SIG-M5 treated with dmso at 0.1 percent for 504 hours (cell line): ENCODE measurements around the gene NADSYN1.

Experiments
- DNase-seq: peaks from one replicate; lab custom pipeline; 2025; ENCODE audit not compliant: unreplicated experiment; lab: John Stamatoyannopoulos, UW

Gene NADSYN1

GRCh38 chr11:71472357-71472885 is 19.4 kb downstream of the NADSYN1 start:
- no peak for DNase-seq

GRCh38 chr11:71472941-71473792 is 20.2 kb downstream of the NADSYN1 start:
- no peak for DNase-seq

GRCh38 chr11:71473793-71474080 is 20.7 kb downstream of the NADSYN1 start:
- DNase-seq, result no peak

GRCh38 chr11:71474141-71474770 is 21.3 kb downstream of the NADSYN1 start:
- DNase-seq, result no peak

DNA sequence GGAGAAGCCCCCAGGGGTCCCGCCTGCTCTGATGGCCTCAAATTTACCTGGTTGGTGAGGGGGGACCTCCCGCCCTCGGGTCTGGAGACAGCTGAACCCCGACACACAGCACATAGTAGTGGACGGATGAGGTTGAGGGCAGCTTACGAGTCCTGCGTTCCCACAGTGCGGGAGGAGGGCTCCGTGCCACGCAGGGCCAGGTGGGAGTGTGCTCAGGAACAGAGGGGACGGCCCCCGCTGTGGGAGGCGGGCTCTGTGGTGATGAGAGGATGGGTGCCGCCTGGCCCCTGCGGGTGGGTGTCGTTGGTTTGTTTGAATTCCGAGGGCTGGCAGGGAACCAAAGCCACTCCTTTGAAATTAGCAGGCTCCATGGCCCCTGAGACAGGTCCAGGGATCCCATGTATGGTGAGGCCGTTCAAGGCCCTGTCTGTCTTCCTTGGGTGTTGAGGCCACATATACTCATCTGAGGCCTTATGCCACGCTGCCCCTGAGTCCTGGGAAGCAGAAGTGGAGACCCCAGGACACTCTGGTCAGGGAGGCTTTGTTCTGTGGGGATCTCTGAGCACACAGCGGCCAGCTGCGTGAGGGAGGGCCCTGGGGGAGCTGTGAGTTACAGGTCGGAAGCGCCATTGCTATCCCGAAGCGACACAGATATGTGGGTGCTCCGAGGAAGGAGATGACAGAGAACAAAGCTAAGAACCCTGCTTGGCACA is 21.9 kb downstream of the NADSYN1 start:
- DNase-seq, result no peak

GRCh38 chr11:71476031-71476430 is 23.0 kb downstream of the NADSYN1 start:
- DNase-seq, result no peak

DNA sequence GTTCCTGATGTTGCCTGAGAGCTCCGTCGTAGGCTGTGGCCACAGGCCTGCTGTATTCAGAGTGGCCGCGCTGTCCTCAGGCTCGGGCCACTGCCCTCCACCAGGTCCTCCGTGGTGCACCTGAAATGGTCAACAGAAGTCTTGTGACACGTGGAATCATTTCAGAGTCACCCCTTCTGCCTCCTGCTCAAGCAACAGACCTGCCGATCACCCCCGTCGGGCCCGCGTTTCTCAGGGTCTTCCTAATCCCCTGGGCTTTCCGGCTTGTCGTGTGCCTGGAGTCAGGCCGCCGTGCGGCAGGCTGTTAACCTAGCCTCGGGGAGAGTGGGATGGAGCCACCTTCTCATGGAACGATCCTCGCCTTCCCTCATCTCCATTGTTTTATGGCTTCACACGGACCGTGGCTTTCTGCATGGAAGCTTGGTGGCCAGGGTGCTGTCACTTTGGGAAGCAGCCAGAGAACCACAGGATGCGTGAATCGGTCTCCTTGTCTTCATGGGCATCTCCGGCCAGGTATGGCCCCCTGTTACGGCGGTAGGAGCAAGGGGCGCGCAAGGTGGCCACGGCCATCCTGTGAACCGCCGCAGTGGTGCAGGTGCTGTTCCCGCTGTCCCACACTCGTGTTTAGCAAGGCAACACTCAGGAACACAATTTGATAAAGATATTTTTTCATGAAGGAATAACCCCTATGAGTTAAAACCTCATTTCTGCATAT is 24.1 kb downstream of the NADSYN1 start:
- no peak for DNase-seq

- no peak for DNase-seq
Observed at GRCh38 chr11:71477641-71478527, 24.9 kb downstream of the NADSYN1 start.

DNA sequence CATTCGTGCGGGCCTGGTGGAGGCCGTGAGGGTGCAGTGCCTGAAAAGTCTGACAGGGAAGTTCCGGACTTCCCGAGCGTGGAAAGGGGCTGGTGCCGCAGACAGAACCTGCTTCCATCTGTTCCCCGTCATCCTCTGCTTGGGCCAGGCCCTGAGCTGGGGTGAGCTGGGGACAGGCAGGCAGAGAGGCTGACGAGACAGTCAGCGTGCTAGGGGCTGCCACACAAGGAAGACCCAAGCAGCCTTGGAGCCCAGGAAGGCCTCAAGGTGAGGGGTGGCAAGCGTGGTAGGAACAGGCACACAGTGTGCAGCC is 25.5 kb downstream of the NADSYN1 start:
- no peak for DNase-seq

DNA sequence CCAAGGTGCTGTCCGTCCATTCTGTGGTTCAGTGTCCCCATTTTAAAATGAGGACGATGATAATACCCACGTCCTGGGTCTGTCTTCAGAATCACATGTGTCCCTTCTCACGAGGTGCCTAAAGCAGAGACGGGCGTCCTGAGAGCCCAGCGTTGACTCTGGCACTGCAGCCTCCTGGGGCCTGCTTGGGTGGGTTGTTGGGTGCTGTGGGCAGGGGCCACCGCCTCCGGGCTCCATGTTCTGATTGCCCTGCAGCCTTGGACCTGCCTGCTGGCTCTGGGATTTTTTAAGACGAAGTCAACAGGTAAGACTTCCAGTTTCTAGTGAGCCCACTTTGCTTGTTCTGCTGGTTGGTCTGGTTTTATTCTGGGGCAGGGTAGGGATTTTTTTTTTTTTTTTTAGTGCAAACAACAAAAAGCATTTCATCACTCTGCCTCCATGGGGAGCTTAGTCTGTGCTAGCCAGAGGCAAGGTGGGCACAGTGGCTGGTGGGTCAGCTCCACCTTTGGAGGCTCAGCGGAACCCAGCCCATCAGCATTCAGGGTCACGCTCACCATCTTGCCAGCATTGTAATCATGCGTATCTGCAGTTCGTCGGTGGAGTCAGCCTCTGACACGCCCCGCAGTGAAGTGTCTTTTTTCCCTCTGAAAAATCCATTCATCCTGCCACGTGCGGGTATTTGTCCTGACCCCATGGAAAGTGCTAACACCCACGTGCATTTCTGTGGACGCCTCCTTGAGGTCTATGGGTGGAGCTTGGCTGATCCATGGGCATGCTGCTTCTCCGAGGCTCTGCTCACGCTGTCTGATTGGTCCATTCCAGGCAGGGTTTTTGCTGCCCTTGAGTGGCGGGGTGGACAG is 28.3 kb downstream of the NADSYN1 start:
- DNase-seq, result peak; percentile 67

DNA sequence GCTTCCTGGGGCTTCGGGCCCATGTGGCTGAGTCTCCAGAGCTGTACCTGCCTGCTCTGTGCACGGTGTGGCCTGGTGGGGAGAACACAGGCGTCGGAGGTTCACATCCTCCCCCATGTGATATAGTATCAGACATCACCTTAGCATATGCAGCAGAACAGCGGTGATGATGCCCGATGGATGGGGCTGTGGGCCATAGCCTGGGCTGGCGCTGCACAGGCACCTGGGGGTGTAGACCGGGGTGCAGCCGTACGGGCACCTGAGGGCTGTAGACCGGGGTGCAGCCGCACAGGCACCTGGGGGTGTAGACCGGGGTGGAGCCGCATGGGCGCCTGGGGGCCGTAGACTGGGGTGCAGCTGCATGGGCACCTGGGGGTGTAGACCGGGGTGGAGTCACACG is 29.2 kb downstream of the NADSYN1 start:
- DNase-seq, result no peak

GRCh38 chr11:71482746-71483364 is 29.9 kb downstream of the NADSYN1 start:
- DNase-seq, result no peak

- DNase-seq, result no peak
Observed at GRCh38 chr11:71483692-71484091, 30.7 kb downstream of the NADSYN1 start.

DNA sequence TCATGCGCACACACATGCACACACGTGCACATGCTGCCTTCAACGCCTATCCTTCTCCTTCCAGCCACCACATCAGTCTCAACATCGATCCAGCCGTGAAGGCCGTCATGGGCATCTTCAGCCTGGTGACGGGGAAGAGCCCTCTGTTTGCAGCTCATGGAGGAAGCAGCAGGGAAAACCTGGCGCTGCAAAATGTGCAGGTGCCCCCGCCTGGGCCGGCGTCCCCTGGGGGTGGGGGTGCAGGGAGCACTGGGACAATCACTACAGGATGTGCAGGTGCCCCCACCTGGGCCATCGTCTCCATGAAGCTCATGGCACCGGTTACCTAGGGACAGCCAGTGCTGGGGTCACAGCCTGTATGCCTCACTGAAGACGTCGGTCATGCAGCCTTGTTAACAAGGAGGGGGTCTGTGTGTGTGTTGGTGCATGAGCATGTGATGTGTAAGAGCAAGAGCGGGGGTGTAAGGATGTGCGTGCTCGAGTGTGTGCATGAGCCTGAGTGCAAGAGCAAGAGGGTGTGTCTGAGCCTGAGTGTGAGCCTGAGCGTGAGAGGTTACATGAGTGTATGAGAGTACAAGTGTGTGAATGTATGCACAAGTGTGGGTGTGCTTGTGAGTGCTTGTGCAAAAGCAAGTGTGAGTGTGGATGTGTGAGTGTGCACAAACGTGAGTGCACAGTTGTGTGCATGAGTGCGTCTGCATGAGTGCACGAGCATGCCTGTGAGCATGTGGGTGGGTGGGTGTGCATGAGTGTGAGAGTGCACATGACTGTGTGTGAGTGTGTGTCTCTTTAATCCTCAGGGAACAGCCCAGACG is 31.5 kb downstream of the NADSYN1 start:
- DNase-seq, result no peak

DNA sequence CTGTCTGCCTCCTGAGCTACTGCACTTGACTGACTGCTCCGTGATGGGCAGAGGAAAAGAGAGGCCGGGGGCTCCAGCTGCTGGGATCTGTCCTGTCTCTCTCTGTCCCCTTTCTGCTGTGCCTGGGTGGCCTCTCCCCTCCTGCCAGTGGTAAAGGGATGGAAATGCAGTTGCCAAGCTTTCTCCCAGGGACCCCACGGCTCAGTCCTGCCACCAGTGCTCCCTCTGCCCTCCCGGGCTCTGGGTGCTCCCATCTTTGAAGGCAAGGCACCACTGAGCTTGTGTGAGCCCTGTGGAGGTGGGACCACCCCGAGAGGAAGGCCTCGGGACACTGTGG is 32.0 kb downstream of the NADSYN1 start:
- DNase-seq, result no peak

- no peak for DNase-seq
Observed at GRCh38 chr11:71485466-71485865, 32.5 kb downstream of the NADSYN1 start.

DNA sequence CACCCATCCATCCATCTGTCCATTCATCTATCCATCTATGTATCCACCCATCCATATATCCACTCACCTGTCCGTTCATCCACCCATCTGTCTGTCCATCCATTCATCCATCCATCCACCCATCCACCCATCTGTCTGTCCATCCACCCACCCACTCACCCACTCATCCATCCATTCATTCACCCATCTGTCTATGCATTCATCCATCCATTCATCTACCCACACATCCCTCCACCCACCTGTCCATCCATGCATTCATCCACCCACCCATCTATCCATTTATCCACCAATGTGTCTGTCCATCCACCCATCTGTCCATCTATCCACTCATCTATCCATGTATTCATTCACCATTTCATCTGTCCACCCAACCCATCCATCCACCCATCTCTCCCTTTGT is 33.3 kb downstream of the NADSYN1 start:
- DNase-seq, result no peak

GRCh38 chr11:71488681-71489270 is 35.8 kb downstream of the NADSYN1 start:
- no peak for DNase-seq
